ENCODE data around the gene TBPL1. TPM values are rescaled to one million over a fixed set of nuclear protein-coding genes. Genes with fewer than 3 reads are reported as not detected.
A peak's percentile ranks its signal among the peaks of the same experiment; 100 is the strongest.

TBPL1 gene
- total and polyA plus RNA-seq, 8 donors = 6.5 to 20.6 (median 10.1) TPM

DNA sequence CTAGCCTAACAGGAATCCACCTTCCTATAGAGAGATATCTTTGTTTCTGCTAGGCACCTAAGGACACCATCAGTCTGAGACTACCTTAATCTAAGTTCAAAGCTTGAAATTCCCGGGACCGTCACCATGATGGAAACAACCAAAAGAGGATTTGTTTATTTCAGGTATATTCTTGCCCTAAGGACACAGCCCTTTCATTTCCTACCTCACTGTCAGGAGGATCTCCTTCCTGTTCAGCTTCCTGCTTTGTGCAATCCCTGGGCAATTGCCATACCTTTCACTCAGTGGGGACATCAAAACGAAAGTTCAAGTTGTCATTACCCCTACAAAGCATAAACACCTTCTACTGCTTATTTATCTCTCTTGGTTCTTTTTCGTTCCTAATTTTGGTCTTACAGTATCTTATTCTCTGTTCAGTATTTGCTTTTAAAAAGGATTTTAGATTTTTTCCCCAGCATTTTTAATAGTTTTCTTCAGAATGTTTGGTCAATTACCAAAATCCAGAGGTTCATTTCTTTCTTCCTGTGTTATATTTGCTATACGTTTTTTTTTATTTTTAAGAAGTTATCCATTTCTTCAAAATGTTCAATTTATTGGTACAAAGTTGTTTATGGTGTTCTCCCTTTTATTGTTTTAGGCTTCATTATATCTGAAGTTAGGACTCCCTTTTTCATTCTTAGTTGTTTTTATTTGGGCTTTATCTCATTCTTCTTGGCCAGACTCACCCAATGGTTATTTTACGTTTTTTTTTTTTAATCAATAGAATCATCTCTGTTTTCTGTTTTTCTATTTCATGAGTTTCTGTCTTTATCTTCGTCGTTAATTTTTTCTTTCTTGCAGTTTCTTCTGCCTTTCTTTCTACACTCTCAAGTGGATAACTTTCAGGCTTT, 13.0 kb upstream of the TBPL1 start:
- FAIRE-seq = no peak
- ATAC-seq = no peak
- intact Hi-C loops (cut with DNase I) = loop anchor here in 1 of 3 donors (10.0 kb wide), 1 partner anchor 155 kb away; no protein-coding TSS in a partner anchor

GRCh38 chr6:133945158-133945557, 7.9 kb upstream of the TBPL1 start:
- no peaks in the 10 kb centered on the region for H3K27me3 ChIP-seq
- ATAC-seq (no peak), FAIRE-seq (no peak), DNase-seq (no peak)
- intact Hi-C loops (cut with DNase I) = no loop called here
- no peaks in the 10 kb centered on the region for H3K9me3 ChIP-seq
- H3K36me3 ChIP-seq = no peaks in the 10 kb centered on the region
- no peak overlapping the region for H3K27ac ChIP-seq
- H3K4me3 ChIP-seq = no peak overlapping the region
- H3K4me1 ChIP-seq = peaks cover 0 to 20% (median 13%) of the 10 kb centered on the region in 3 donors
- WGBS, 2 donors = 90 to 93% methylated on average over 3 of the region's 3 CpGs
- TF ChIP-seq, protein P1, sequence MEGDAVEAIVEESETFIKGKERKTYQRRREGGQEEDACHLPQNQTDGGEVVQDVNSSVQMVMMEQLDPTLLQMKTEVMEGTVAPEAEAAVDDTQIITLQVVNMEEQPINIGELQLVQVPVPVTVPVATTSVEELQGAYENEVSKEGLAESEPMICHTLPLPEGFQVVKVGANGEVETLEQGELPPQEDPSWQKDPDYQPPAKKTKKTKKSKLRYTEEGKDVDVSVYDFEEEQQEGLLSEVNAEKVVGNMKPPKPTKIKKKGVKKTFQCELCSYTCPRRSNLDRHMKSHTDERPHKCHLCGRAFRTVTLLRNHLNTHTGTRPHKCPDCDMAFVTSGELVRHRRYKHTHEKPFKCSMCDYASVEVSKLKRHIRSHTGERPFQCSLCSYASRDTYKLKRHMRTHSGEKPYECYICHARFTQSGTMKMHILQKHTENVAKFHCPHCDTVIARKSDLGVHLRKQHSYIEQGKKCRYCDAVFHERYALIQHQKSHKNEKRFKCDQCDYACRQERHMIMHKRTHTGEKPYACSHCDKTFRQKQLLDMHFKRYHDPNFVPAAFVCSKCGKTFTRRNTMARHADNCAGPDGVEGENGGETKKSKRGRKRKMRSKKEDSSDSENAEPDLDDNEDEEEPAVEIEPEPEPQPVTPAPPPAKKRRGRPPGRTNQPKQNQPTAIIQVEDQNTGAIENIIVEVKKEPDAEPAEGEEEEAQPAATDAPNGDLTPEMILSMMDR (IDR thresholded peaks at IDR 0.05) = no peak

More for the DNA sequence above, 13.0 kb upstream of the TBPL1 start:
- TF ChIP-seq, protein P1 (IDR thresholded peaks at IDR 0.05) = no peak
- Histone ChIP-seq H3K27me3 (no peaks in the 10 kb centered on the region), H3K9me3 (no peaks in the 10 kb centered on the region), H3K27ac (no peak overlapping the region), H3K4me1 (no peaks in the 10 kb centered on the region), H3K4me3 (no peak overlapping the region), H3K36me3 (no peaks in the 10 kb centered on the region)
- WGBS, 2 donors = 69 to 79% methylated on average over 8 of the region's 8 CpGs
- no peak for DNase-seq

GRCh38 chr6:133947302-133947900, 5.6 kb upstream of the TBPL1 start:
- peak overlapping the region in 2 of 4 donors; percentile 60 to 81 for H3K27ac ChIP-seq
- WGBS, 2 donors = 25 to 41% methylated on average over 1 of the region's 1 CpG

DNA sequence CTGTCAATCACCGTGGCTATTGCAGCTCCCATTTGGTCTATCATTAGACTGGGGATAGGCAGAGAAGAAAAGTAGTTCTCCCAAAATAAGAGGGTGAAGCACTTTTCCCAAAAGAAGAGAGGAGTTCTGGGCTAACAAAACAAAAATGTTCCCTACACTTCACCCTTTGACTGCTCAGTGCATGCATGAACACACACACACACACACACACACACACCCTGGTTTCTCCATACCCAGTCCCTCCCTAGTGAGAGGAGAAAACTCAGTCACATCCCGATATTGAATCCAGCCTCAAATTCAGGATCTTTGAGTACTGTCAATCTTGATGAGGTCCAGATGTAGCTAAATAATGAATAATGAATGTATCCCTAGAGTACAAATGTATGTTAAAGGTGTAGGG, 4.6 kb upstream of the TBPL1 start:
- TF ChIP-seq, protein P1 (IDR thresholded peaks at IDR 0.05) = no peak
- peak overlapping the region in 2 of 4 donors; percentile 60 to 81 for H3K27ac ChIP-seq
- no peak for DNase-seq
- H3K4me1 ChIP-seq = peaks cover 0 to 25% (median 18%) of the 10 kb centered on the region in 3 donors
- H3K36me3 ChIP-seq = no peaks in the 10 kb centered on the region
- WGBS, 2 donors = 40 to 71% methylated on average over 1 to 2 of the region's 2 CpGs
- intact Hi-C loops (cut with DNase I) = no loop called here
- H3K27me3 ChIP-seq = no peaks in the 10 kb centered on the region
- ATAC-seq = no peak
- H3K4me3 ChIP-seq = no peak overlapping the region
- no peaks in the 10 kb centered on the region for H3K9me3 ChIP-seq
- FAIRE-seq = no peak

More at GRCh38 chr6:133947302-133947900, 5.6 kb upstream of the TBPL1 start:
- no peaks in the 10 kb centered on the region for H3K9me3 ChIP-seq
- peaks cover 0 to 25% (median 18%) of the 10 kb centered on the region in 3 donors for H3K4me1 ChIP-seq
- FAIRE-seq (peak; percentile 5), DNase-seq (peak in 4 of 6 donors; percentile 39 to 78 (median 70)), ATAC-seq (peak; percentile 76 to 92 (median 90))
- no peak overlapping the region for H3K4me3 ChIP-seq
- TF ChIP-seq, protein P1 (IDR thresholded peaks at IDR 0.05) = no peak
- no peaks in the 10 kb centered on the region for H3K36me3 ChIP-seq
- no peaks in the 10 kb centered on the region for H3K27me3 ChIP-seq
- intact Hi-C loops (cut with DNase I) = no loop called here
